H1 (cell line): ENCODE data around the gene SOX4. TPM values are rescaled to one million over a fixed set of nuclear protein-coding genes. Genes with fewer than 3 reads are reported as not detected.

Experiments used
- BACH1 ChIP-seq: IDR thresholded peaks from 2 replicates; pipeline ENCODE4 v1.6.1; 2012; ENCODE audit warnings: low read length, improper control_type of control experiment
- GABPA ChIP-seq: IDR thresholded peaks from 2 replicates; pipeline ENCODE4 v1.6.1; 2011; ENCODE audit warnings: mild to moderate bottlenecking, low read length, moderate library complexity, borderline replicate concordance; ENCODE audit not compliant: insufficient read depth
- JUND ChIP-seq: IDR thresholded peaks from 2 replicates; pipeline ENCODE4 v1.6.1; 2011; ENCODE audit warnings: mild to moderate bottlenecking, improper control_type of control experiment, low read length
- PHF8 ChIP-seq: fragments of 200-600 bp; sonication (generic); conservative IDR thresholded peaks from 2 replicates; pipeline ENCODE4 v1.7.1; 2012; ENCODE audit warnings: low read depth, mild to moderate bottlenecking, inconsistent platforms, low read length, moderate library complexity
- polyA plus RNA-seq, 7 experiments: library from polyadenylated mRNA; depleted of rRNA in 3 of 7; stranded (reverse) in 5 of 7; unstranded in 2 of 7; fragments of >200 nt in 5 of 7; fragments of 200-250 nt in 2 of 7; gene quantifications; 1 replicate in 5 of 7; 2 replicates in 1 of 7; 4 replicates in 1 of 7; pipeline versions ENCODE4 v1.2.1 to v1.2.3, GENCODE V29; 2011 to 2013; ENCODE audit warnings: missing spikeins in 2 of 7, mixed read lengths in 2 of 7
- total RNA-seq: library from RNA; stranded (reverse); fragmentation: NEBNext Ultra II Directional; extraction: Animal tissue kit (Norgen Biotek cat#: 25700); gene quantifications from 2 replicates; pipeline ENCODE4 v1.2.1, GENCODE V29; 2021

Gene SOX4
- total and polyA plus RNA-seq, 2 of the 8 experiments (the other 6 are each of a cell fraction or from before 2014, with no cell fraction given), result 14.1 to 169 TPM

DNA sequence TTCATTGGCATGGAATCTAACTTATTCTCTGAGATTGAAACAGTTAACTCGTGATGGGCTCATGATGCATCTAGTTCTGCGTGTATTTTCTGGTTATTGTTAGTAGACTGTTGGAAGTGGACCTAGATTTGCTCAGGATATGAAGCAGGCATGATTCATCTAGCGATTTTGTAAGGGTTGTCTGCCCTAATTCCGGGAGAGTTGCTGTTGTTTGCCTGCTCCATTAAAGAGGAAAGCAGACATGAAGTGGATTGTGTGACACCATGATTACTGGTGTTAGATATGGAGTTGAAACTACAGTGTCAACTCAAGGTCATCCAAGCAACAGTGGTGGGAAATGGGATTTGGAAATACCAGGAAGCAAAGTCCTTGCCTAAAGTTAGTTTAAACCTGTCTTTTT, 41.0 kb downstream of the SOX4 start (continued):
- TF ChIP-seq GABPA (no peak), PHF8 (no peak), BACH1 (no peak), JUND (no peak)
